Type B pancreatic cell (in vitro differentiated cells): ENCODE data around the gene FRS3. TPM values are rescaled to one million over a fixed set of nuclear protein-coding genes. Genes with fewer than 3 reads are reported as not detected.
A peak's percentile ranks its signal among the peaks of the same experiment; 100 is the strongest.

Experiments used
- DNase-seq: peaks from one replicate; pipeline ENCODE4 v3.0.0; 2021; ENCODE audit warnings: mixed read lengths; ENCODE audit not compliant: unreplicated experiment; ENCODE audit errors: extremely low spot score
- H3K27ac Mint-ChIP-seq: 2 replicates; pipeline ENCODE4 v1.8.0; 2021; ENCODE audit warnings: mild to moderate bottlenecking, mixed read lengths
- H3K27me3 Mint-ChIP-seq: 2 replicates; pipeline ENCODE4 v1.8.0; 2021; ENCODE audit warnings: mixed read lengths
- H3K36me3 Mint-ChIP-seq: 2 replicates; pipeline ENCODE4 v1.8.0; 2021; ENCODE audit warnings: mixed read lengths
- H3K4me1 Mint-ChIP-seq: one replicate; pipeline ENCODE4 v1.8.0; 2021; ENCODE audit warnings: mixed read lengths; ENCODE audit not compliant: unreplicated experiment
- H3K4me3 Mint-ChIP-seq: 2 replicates; pipeline ENCODE4 v1.8.0; 2021; ENCODE audit warnings: mild to moderate bottlenecking, mixed read lengths
- H3K9me3 Mint-ChIP-seq: 2 replicates; pipeline ENCODE4 v1.8.0; 2021; ENCODE audit warnings: mixed read lengths
- CTCF ChIP-seq: fragments of 200-600 bp; sonication (generic); conservative IDR thresholded peaks from 2 replicates; pipeline ENCODE4 v1.5.0; 2021; ENCODE audit warnings: antibody characterized with exemption, mild to moderate bottlenecking
- total RNA-seq: library from RNA; stranded (reverse); gene quantifications from 2 replicates; pipeline ENCODE4 v1.2.1, GENCODE V29; 2021; ENCODE audit warnings: low replicate concordance

The FRS3 gene
- total RNA-seq, 1 donor from 2014 or later, result 7.0 TPM

GRCh38 chr6:41733707-41734665, 45.7 kb downstream of the FRS3 start:
- no peaks in the 10 kb centered on the region for H3K4me1 Mint-ChIP-seq
- peak overlapping the region; percentile 89 for H3K4me3 Mint-ChIP-seq
- H3K27ac Mint-ChIP-seq, result peak overlapping the region; percentile 58
- no peak for TF ChIP-seq CTCF
- H3K36me3 Mint-ChIP-seq, result no peaks in the 10 kb centered on the region
- DNase-seq, result no peak
- peaks cover 23% of the 10 kb centered on the region for H3K27me3 Mint-ChIP-seq
- H3K9me3 Mint-ChIP-seq, result no peaks in the 10 kb centered on the region

GRCh38 chr6:41733360-41733706, 46.4 kb downstream of the FRS3 start:
- no peaks in the 10 kb centered on the region for H3K36me3 Mint-ChIP-seq
- TF ChIP-seq CTCF, result no peak
- H3K4me1 Mint-ChIP-seq, result no peaks in the 10 kb centered on the region
- no peak overlapping the region for H3K27ac Mint-ChIP-seq
- no peak for DNase-seq
- peak overlapping the region; percentile 89 for H3K4me3 Mint-ChIP-seq
- H3K9me3 Mint-ChIP-seq, result no peaks in the 10 kb centered on the region
- H3K27me3 Mint-ChIP-seq, result peaks cover 23% of the 10 kb centered on the region

- Mint-ChIP-seq H3K36me3 (no peaks in the 10 kb centered on the region), H3K27ac (no peak overlapping the region), H3K9me3 (no peaks in the 10 kb centered on the region), H3K4me1 (no peaks in the 10 kb centered on the region), H3K27me3 (peaks cover 23% of the 10 kb centered on the region), H3K4me3 (peak overlapping the region; percentile 58)
- TF ChIP-seq CTCF, result no peak
- no peak for DNase-seq
Observed at GRCh38 chr6:41732591-41733359, 46.9 kb downstream of the FRS3 start.

GRCh38 chr6:41732149-41732548, 47.6 kb downstream of the FRS3 start:
- Mint-ChIP-seq H3K27me3 (peaks cover 23% of the 10 kb centered on the region), H3K36me3 (no peaks in the 10 kb centered on the region), H3K4me1 (no peaks in the 10 kb centered on the region), H3K27ac (no peak overlapping the region), H3K9me3 (no peaks in the 10 kb centered on the region), H3K4me3 (peak overlapping the region; percentile 58)
- TF ChIP-seq CTCF, result no peak
- DNase-seq, result no peak

- Mint-ChIP-seq H3K27ac (no peak overlapping the region), H3K36me3 (no peaks in the 10 kb centered on the region), H3K27me3 (peaks cover 23% of the 10 kb centered on the region), H3K4me3 (no peak overlapping the region), H3K9me3 (no peaks in the 10 kb centered on the region), H3K4me1 (no peaks in the 10 kb centered on the region)
- no peak for DNase-seq
- TF ChIP-seq CTCF, result no peak
Observed at GRCh38 chr6:41731561-41732086, 48.1 kb downstream of the FRS3 start.
